Keratinocyte (primary cell): Measurements from ENCODE around the gene HSPA4L.

Source experiments
- CTCF ChIP-seq, 3 experiments: IDR thresholded peaks in 1 of 3; conservative IDR thresholded peaks in 1 of 3; optimal IDR thresholded peaks in 1 of 3; 2 replicates in 2 of 3; 3 replicates in 1 of 3; pipeline versions ENCODE3 to v1.5.1; 2011; ENCODE audit warnings: low read length in 3 of 3, mild to moderate bottlenecking in 3 of 3, moderate library complexity in 2 of 3, control low read depth in 1 of 3, inconsistent platforms in 1 of 3; ENCODE audit not compliant: insufficient read depth in 2 of 3; ENCODE audit errors: extremely low read depth in 1 of 3
- EZH2 ChIP-seq: IDR thresholded peaks from one replicate; pipeline ENCODE4 v1.6.1; 2012; ENCODE audit warnings: inconsistent platforms, mild to moderate bottlenecking, low read length, moderate library complexity

- TF ChIP-seq CTCF (optimal IDR thresholded peaks at IDR 0.05 in 1 of 3, IDR thresholded peaks at IDR 0.05 in 1 of 3, conservative IDR thresholded peaks at IDR 0.05 in 1 of 3; ENCODE audit: extremely low read depth in 1 of 3, insufficient read depth in 2 of 3, low read length in 3 of 3) (no peak), EZH2 (no peak)
Measured at GRCh38 chr4:127783026-127783769, 1.1 kb downstream of the HSPA4L start.
